ENCODE results near the gene DTX3L. TPM values are rescaled to one million over a fixed set of nuclear protein-coding genes. Genes with fewer than 3 reads are reported as not detected.
A peak's percentile ranks its signal among the peaks of the same experiment; 100 is the strongest.

The DTX3L gene
- total and polyA plus RNA-seq, 2 of the 13 experiments (the other 11 are each of a cell fraction or from before 2014, with no cell fraction given): 2.5 to 10.9 TPM

DNA sequence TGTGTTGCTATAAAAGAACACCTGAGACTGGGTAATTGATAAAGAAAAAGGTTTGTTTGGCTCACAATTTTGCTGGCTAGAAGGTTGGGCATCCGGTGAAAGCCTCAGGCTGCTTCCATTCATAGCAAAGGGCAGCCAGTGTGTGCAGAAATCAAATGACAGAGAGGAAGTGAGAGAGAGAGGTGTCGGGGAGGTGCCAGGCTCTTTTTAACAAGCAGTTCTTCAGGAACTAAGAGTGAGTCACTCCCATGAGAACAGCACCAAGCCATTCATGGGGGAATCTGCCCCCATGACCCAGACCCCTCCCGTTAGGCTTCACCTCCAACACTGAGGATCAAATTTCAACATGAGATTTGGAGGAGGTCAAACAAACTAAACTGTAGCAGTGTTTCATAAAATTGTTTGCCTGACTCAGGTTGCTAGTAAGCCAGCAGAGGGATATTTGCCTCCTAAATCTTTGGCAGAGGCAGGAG lies 8.8 kb downstream of the DTX3L start (continued):
- TF ChIP-seq, protein P1, sequence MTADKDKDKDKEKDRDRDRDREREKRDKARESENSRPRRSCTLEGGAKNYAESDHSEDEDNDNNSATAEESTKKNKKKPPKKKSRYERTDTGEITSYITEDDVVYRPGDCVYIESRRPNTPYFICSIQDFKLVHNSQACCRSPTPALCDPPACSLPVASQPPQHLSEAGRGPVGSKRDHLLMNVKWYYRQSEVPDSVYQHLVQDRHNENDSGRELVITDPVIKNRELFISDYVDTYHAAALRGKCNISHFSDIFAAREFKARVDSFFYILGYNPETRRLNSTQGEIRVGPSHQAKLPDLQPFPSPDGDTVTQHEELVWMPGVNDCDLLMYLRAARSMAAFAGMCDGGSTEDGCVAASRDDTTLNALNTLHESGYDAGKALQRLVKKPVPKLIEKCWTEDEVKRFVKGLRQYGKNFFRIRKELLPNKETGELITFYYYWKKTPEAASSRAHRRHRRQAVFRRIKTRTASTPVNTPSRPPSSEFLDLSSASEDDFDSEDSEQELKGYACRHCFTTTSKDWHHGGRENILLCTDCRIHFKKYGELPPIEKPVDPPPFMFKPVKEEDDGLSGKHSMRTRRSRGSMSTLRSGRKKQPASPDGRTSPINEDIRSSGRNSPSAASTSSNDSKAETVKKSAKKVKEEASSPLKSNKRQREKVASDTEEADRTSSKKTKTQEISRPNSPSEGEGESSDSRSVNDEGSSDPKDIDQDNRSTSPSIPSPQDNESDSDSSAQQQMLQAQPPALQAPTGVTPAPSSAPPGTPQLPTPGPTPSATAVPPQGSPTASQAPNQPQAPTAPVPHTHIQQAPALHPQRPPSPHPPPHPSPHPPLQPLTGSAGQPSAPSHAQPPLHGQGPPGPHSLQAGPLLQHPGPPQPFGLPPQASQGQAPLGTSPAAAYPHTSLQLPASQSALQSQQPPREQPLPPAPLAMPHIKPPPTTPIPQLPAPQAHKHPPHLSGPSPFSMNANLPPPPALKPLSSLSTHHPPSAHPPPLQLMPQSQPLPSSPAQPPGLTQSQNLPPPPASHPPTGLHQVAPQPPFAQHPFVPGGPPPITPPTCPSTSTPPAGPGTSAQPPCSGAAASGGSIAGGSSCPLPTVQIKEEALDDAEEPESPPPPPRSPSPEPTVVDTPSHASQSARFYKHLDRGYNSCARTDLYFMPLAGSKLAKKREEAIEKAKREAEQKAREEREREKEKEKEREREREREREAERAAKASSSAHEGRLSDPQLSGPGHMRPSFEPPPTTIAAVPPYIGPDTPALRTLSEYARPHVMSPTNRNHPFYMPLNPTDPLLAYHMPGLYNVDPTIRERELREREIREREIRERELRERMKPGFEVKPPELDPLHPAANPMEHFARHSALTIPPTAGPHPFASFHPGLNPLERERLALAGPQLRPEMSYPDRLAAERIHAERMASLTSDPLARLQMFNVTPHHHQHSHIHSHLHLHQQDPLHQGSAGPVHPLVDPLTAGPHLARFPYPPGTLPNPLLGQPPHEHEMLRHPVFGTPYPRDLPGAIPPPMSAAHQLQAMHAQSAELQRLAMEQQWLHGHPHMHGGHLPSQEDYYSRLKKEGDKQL (CRISPR knock-in tag; IDR thresholded peaks at IDR 0.05; ENCODE audit: low read depth): peak; percentile 52; the same call in 1 of the 2 replicates

DNA sequence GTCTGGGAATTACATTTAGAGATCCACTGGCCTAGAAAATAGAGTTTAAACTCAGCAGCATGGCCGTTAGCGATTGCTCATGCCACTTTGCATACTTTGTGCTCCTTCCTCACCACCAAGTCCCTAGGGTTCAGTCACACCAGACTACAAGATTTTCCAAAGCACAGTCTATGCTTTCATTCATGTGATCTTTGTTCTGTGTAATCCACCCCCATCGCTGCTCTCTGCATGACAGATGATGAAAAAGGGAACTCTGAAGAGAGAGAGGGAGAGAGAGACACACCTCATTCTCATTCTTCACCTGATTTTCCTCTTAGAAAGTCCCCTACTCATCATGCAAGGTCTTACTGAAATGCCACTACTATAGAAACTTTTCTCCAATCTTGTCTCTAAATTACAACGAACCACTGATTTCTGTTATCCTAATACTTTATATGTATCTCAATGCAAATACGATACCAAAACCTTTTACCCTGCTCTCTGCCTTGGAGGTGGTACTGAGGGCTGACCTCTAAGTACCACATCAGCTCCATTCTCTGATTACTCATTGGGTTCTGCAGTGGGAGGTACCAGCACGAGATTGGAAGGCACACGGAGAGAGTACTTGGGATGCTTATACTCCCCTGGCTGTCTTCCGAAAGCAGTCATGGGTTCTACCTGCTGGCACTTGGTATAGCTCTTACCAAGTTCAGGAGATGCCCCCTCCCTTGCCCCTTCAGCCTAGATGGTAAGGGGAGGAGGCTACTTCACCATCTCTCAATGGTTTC lies 12.2 kb downstream of the DTX3L start:
- DNase-seq (ENCODE audit: low spot score) (no peak), FAIRE-seq (no peak), ATAC-seq (peak; percentile 25; the same call in 2 of the 3 replicates)
- H3K79me2 ChIP-seq (ENCODE audit: insufficient read depth, low read length): no peaks in the 10 kb centered on the region
- TF ChIP-seq, protein P2, sequence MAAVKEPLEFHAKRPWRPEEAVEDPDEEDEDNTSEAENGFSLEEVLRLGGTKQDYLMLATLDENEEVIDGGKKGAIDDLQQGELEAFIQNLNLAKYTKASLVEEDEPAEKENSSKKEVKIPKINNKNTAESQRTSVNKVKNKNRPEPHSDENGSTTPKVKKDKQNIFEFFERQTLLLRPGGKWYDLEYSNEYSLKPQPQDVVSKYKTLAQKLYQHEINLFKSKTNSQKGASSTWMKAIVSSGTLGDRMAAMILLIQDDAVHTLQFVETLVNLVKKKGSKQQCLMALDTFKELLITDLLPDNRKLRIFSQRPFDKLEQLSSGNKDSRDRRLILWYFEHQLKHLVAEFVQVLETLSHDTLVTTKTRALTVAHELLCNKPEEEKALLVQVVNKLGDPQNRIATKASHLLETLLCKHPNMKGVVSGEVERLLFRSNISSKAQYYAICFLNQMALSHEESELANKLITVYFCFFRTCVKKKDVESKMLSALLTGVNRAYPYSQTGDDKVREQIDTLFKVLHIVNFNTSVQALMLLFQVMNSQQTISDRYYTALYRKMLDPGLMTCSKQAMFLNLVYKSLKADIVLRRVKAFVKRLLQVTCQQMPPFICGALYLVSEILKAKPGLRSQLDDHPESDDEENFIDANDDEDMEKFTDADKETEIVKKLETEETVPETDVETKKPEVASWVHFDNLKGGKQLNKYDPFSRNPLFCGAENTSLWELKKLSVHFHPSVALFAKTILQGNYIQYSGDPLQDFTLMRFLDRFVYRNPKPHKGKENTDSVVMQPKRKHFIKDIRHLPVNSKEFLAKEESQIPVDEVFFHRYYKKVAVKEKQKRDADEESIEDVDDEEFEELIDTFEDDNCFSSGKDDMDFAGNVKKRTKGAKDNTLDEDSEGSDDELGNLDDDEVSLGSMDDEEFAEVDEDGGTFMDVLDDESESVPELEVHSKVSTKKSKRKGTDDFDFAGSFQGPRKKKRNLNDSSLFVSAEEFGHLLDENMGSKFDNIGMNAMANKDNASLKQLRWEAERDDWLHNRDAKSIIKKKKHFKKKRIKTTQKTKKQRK (IDR thresholded peaks at IDR 0.05; ENCODE audit: low read length): no peak
- TF ChIP-seq ZFAT (CRISPR knock-in tag; conservative IDR thresholded peaks at IDR 0.05) (no peak), MYC (CRISPR knock-in tag; IDR thresholded peaks at IDR 0.05; ENCODE audit: borderline replicate concordance) (no peak), ZNF296 (CRISPR knock-in tag; conservative IDR thresholded peaks at IDR 0.05) (no peak), ZNF382 (CRISPR knock-in tag; IDR thresholded peaks at IDR 0.05; ENCODE audit: borderline replicate concordance) (no peak), ATAD3A (CRISPR knock-in tag; IDR thresholded peaks at IDR 0.05) (no peak), PCBP1 (IDR thresholded peaks at IDR 0.05; ENCODE audit: borderline replicate concordance, low read depth, low read length) (no peak), ZNF878 (CRISPR knock-in tag; IDR thresholded peaks at IDR 0.05) (no peak)
- TF ChIP-seq, protein P3, sequence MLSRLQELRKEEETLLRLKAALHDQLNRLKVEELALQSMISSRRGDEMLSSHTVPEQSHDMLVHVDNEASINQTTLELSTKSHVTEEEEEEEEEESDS (CRISPR knock-in tag; IDR thresholded peaks at IDR 0.05; ENCODE audit: borderline replicate concordance): no peak
- TF ChIP-seq, protein P4, sequence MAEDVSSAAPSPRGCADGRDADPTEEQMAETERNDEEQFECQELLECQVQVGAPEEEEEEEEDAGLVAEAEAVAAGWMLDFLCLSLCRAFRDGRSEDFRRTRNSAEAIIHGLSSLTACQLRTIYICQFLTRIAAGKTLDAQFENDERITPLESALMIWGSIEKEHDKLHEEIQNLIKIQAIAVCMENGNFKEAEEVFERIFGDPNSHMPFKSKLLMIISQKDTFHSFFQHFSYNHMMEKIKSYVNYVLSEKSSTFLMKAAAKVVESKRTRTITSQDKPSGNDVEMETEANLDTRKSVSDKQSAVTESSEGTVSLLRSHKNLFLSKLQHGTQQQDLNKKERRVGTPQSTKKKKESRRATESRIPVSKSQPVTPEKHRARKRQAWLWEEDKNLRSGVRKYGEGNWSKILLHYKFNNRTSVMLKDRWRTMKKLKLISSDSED (CRISPR knock-in tag; IDR thresholded peaks at IDR 0.05): no peak
- H3K27me3 ChIP-seq (ENCODE audit: control insufficient read depth in 1 of 2, insufficient read depth in 2 of 2, low read length in 2 of 2): no peaks in the 10 kb centered on the region
- POLR2A ChIA-PET: no interaction called here
- no peak overlapping the region for H3K9ac ChIP-seq (ENCODE audit: insufficient read depth, low read depth, low read length)
- no peak overlapping the region for H3K4me2 ChIP-seq (ENCODE audit: low read depth, low read length)
- H3K36me3 ChIP-seq (replicated peaks in 1 of 2; ENCODE audit: control insufficient read depth in 1 of 2, insufficient read depth in 2 of 2, low read length in 2 of 2): no peaks in the 10 kb centered on the region
- peaks cover 2% of the 10 kb centered on the region for H3K9me3 ChIP-seq (ENCODE audit: low read length)
- BruUV-seq (replicated peaks): no TSS peak
- no peaks in the 10 kb centered on the region for H4K20me1 ChIP-seq (ENCODE audit: insufficient read depth, low read length)
- intact Hi-C loops (cut with micrococcal nuclease; ENCODE audit: unreplicated experiment): no loop called here
- no peak overlapping the region for H2AFZ ChIP-seq (ENCODE audit: low read length)
- CTCF ChIA-PET (ENCODE audit: low intra/inter-chr PET ratio, low total read pairs): no interaction called here
- WGBS (ENCODE audit: low lambda C conversion rate): 37% methylated on average over 8 of the region's 8 CpGs
- in situ Hi-C loops (cut with HindIII; ENCODE audit: extremely low pct_ligation_motif_present, low pct_unique_long_range_greater_than_20kb): no loop called here
- peaks cover 26% of the 10 kb centered on the region for H3K4me1 ChIP-seq (ENCODE audit: insufficient read depth, low read length)
- H3K27ac ChIP-seq (ENCODE audit: extremely low read length, insufficient read depth, low read length): no peak overlapping the region
- no peak overlapping the region for H3K4me3 ChIP-seq (replicated peaks in 1 of 3; ENCODE audit: insufficient read depth in 1 of 3, low read depth in 2 of 3, low read length in 3 of 3)

Data from HepG2 (cell line).